Ishikawa (cell line): Measurements from ENCODE around the gene ADA.

ENCODE experiments used
- CEBPB ChIP-seq: IDR thresholded peaks from 2 replicates; pipeline ENCODE4 v1.6.1; 2012
- CREB1 ChIP-seq: IDR thresholded peaks from 2 replicates; pipeline ENCODE4 v1.6.1; 2012; ENCODE audit warnings: low read depth
- EGR1 ChIP-seq: IDR thresholded peaks from 2 replicates; pipeline ENCODE4 v1.6.1; 2012
- EP300 ChIP-seq: IDR thresholded peaks from 2 replicates; pipeline ENCODE4 v1.6.1; 2012; ENCODE audit warnings: borderline replicate concordance
- FOXM1 ChIP-seq: IDR thresholded peaks from 2 replicates; pipeline ENCODE4 v1.6.1; 2012; ENCODE audit warnings: low read depth, borderline replicate concordance
- MAX ChIP-seq: IDR thresholded peaks from 2 replicates; pipeline ENCODE4 v1.6.1; 2012
- NFIC ChIP-seq: IDR thresholded peaks from 2 replicates; pipeline ENCODE4 v1.6.1; 2012
- RAD21 ChIP-seq: IDR thresholded peaks from 2 replicates; pipeline ENCODE4 v1.6.1; 2012; ENCODE audit warnings: low read depth
- REST ChIP-seq: IDR thresholded peaks from 2 replicates; pipeline ENCODE4 v1.6.1; 2012; ENCODE audit warnings: low read depth, mild to moderate bottlenecking
- TAF1 ChIP-seq: IDR thresholded peaks from 2 replicates; pipeline ENCODE4 v1.6.1; 2012; ENCODE audit warnings: low read depth, mild to moderate bottlenecking
- TCF12 ChIP-seq: IDR thresholded peaks from 2 replicates; pipeline ENCODE4 v1.6.1; 2012; ENCODE audit warnings: low read depth
- TEAD4 ChIP-seq: IDR thresholded peaks from 2 replicates; pipeline ENCODE4 v1.6.1; 2012
- USF1 ChIP-seq: IDR thresholded peaks from 2 replicates; pipeline ENCODE4 v1.6.1; 2012
- YY1 ChIP-seq: IDR thresholded peaks from 2 replicates; pipeline ENCODE4 v1.6.1; 2012; ENCODE audit warnings: low read depth
- ZBTB7A ChIP-seq: IDR thresholded peaks from 2 replicates; pipeline ENCODE4 v1.6.1; 2012; ENCODE audit warnings: low read depth

The ADA gene

GRCh38 chr20:44658810-44659209 lies 7.3 kb upstream of the ADA start:
- TF ChIP-seq TCF12 (no peak), TEAD4 (no peak), USF1 (no peak), NFIC (no peak), ZBTB7A (no peak), EGR1 (no peak)

- TF ChIP-seq TEAD4 (no peak), EGR1 (no peak), TCF12 (no peak), NFIC (no peak), TAF1 (no peak), CEBPB (no peak), EP300 (no peak), USF1 (no peak), CREB1 (no peak)
Observed at GRCh38 chr20:44657875-44658274, 6.4 kb upstream of the ADA start.

- TF ChIP-seq CEBPB (no peak), EP300 (no peak), MAX (no peak), EGR1 (no peak), RAD21 (no peak), TCF12 (no peak), NFIC (no peak), USF1 (no peak), YY1 (no peak), FOXM1 (no peak), TEAD4 (no peak), ZBTB7A (no peak), CREB1 (no peak), REST (no peak), TAF1 (no peak)
Observed at GRCh38 chr20:44656448-44656847, 4.9 kb upstream of the ADA start.

- TF ChIP-seq YY1 (no peak), MAX (no peak), NFIC (no peak), CREB1 (no peak), TCF12 (no peak), FOXM1 (no peak), CEBPB (no peak), EP300 (no peak), TAF1 (no peak), USF1 (no peak), ZBTB7A (no peak), RAD21 (no peak), REST (no peak), EGR1 (no peak), TEAD4 (no peak)
Observed at GRCh38 chr20:44653546-44653945, 2.0 kb upstream of the ADA start.

GRCh38 chr20:44651434-44651683 lies 140 bp downstream of the ADA start:
- no peak for TF ChIP-seq TAF1
- TF ChIP-seq FOXM1: no peak
- no peak for TF ChIP-seq RAD21
- TF ChIP-seq CREB1: no peak
- no peak for TF ChIP-seq ZBTB7A
- TF ChIP-seq MAX: no peak
- TF ChIP-seq CEBPB: no peak
- TF ChIP-seq REST: no peak
- no peak for TF ChIP-seq YY1
- no peak for TF ChIP-seq NFIC
- no peak for TF ChIP-seq EGR1
- TF ChIP-seq TEAD4: no peak
- no peak for TF ChIP-seq TCF12
- TF ChIP-seq EP300: no peak
- TF ChIP-seq USF1: no peak
